K562 (cell line): ENCODE data around the gene UBA7. TPM values are rescaled to one million over a fixed set of nuclear protein-coding genes. Genes with fewer than 3 reads are reported as not detected.

Experiments
- ATAC-seq: fragments of 200-7000 bp; cut with Tn5 transposase; 3 replicates; pipeline ENCODE4 v1.9.1; 2020; ENCODE audit warnings: moderate library complexity
- Bru-seq: library from RNA; stranded (reverse); fragments of 400-500 nt; gene quantifications from one replicate; lab custom pipeline; 2021; lab: Mats Ljungman, UMichigan
- BruChase-seq, 2 experiments: library from RNA; stranded (reverse); fragments of 400-500 nt; gene quantifications; one replicate each; lab custom pipeline; 2021; lab: Mats Ljungman, UMichigan
- BruUV-seq: library from RNA; stranded (reverse); fragments of 400-500 nt; replicated peaks from 2 replicates; lab custom pipeline; 2021; lab: Mats Ljungman, UMichigan
- CTCF ChIA-PET: fragments of 300-600 bp; formaldehyde crosslinking; extraction: SDS; loops from one replicate; lab custom pipeline; 2021; ENCODE audit warnings: low intra/inter-chr PET ratio; lab: Yijun Ruan, JAX
- POLR2A ChIA-PET: fragments of 300-600, 350-650 bp; sonication (Branson Sonifier 250); formaldehyde crosslinking; extraction: SDS; loops from one replicate; lab custom pipeline; 2021; ENCODE audit warnings: antibody characterized with exemption, inconsistent platforms; lab: Yijun Ruan, JAX
- DNase-seq, 4 experiments: peaks; one replicate each; pipeline versions ENCODE4 v3.0.0 to v3.0.0-alpha.2; 2011 to 2018; ENCODE audit warnings: low spot score in 3 of 4, mixed read lengths in 3 of 4; ENCODE audit errors: extremely low read depth in 1 of 4
- FAIRE-seq: peaks from 2 replicates; lab custom pipeline; 2011; peaks lifted over from hg19 to GRCh38; lab: Jason Lieb, UNC
- H2AFZ ChIP-seq: 2 replicates; pipeline ENCODE4 v1.6.0; 2011; ENCODE audit warnings: low read depth, low read length, control low read depth, inconsistent platforms
- H3K27ac ChIP-seq: fragments of 200-600 bp; 3 replicates; pipeline ENCODE4 v1.8.0; 2011; ENCODE audit warnings: low read depth, mild to moderate bottlenecking, control low read depth, inconsistent platforms, low read length, moderate library complexity, mixed read lengths; ENCODE audit errors: extremely low read depth
- H3K27me3 ChIP-seq, 2 experiments: fragments of 300-600 bp in 1 of 2; 2 replicates in 1 of 2; 3 replicates in 1 of 2; pipeline versions ENCODE4 v1.6.0 to v1.8.0; 2011; ENCODE audit warnings: inconsistent platforms in 2 of 2, low read length in 2 of 2, mild to moderate bottlenecking in 1 of 2, mixed read lengths in 1 of 2, moderate library complexity in 1 of 2; ENCODE audit not compliant: control insufficient read depth in 2 of 2, insufficient read depth in 2 of 2
- H3K36me3 ChIP-seq: fragments of 300-600 bp; 3 replicates; pipeline ENCODE4 v1.8.0; 2011; ENCODE audit warnings: mild to moderate bottlenecking, low read length, inconsistent platforms; ENCODE audit not compliant: control insufficient read depth, insufficient read depth
- H3K4me1 ChIP-seq, 2 experiments: fragments of 200-600 bp in 1 of 2; replicated peaks in 1 of 2; 2 replicates in 1 of 2; 3 replicates in 1 of 2; pipeline versions ENCODE4 v1.5.1 to v1.8.0; 2011; ENCODE audit warnings: inconsistent platforms in 2 of 2, low read length in 2 of 2, mild to moderate bottlenecking in 1 of 2, mixed read lengths in 1 of 2, moderate library complexity in 1 of 2; ENCODE audit not compliant: control insufficient read depth in 2 of 2, insufficient read depth in 2 of 2
- H3K4me2 ChIP-seq: 2 replicates; pipeline ENCODE4 v1.6.1; 2011; ENCODE audit warnings: low read length, control low read depth, inconsistent platforms, mixed read lengths; ENCODE audit not compliant: insufficient read depth
- H3K4me3 ChIP-seq: fragments of 200-600 bp; sonication (generic), shearing (Covaris generic); 2 replicates; pipeline ENCODE4 v1.5.1; 2016; ENCODE audit warnings: control low read depth, inconsistent platforms
- H3K79me2 ChIP-seq: fragments of 200-600 bp; 3 replicates; pipeline ENCODE4 v1.8.0; 2011; ENCODE audit warnings: low read length, inconsistent platforms; ENCODE audit not compliant: control insufficient read depth, insufficient read depth
- H3K9ac ChIP-seq, 2 experiments: 2 replicates each; pipeline versions ENCODE4 v1.6.0 to v1.6.1; 2011; ENCODE audit warnings: low read depth in 2 of 2, low read length in 2 of 2, control low read depth in 1 of 2, inconsistent platforms in 1 of 2, mild to moderate bottlenecking in 1 of 2, mixed read lengths in 1 of 2; ENCODE audit not compliant: insufficient read depth in 1 of 2
- H3K9me1 ChIP-seq: one replicate; pipeline ENCODE4 v1.6.0; 2011; ENCODE audit warnings: inconsistent platforms, mild to moderate bottlenecking, low read length, moderate library complexity; ENCODE audit not compliant: control insufficient read depth, insufficient read depth
- H3K9me3 ChIP-seq: replicated peaks from 2 replicates; pipeline ENCODE4 v1.5.1; 2011; ENCODE audit warnings: low read depth, low read length, inconsistent platforms; ENCODE audit not compliant: control insufficient read depth, insufficient read depth
- H4K20me1 ChIP-seq: replicated peaks from 2 replicates; pipeline ENCODE4 v1.6.1; 2011; ENCODE audit warnings: low read length, inconsistent platforms, mixed read lengths; ENCODE audit not compliant: control insufficient read depth, insufficient read depth
- DMBX1 ChIP-seq: fragments of 250-450 bp; sonication (Bioruptor Pico); IDR thresholded peaks from 2 replicates; pipeline ENCODE4 v1.8.0; 2022; ENCODE audit warnings: inconsistent platforms, mild to moderate bottlenecking, moderate library complexity, borderline replicate concordance
- DNMT1 ChIP-seq: fragments of 450-650 bp; IDR thresholded peaks from 2 replicates; pipeline ENCODE4 v1.6.1; 2016; ENCODE audit warnings: antibody characterized with exemption, mild to moderate bottlenecking
- ELF4 ChIP-seq: fragments of 450-650 bp; formaldehyde crosslinking; IDR thresholded peaks from 2 replicates; pipeline ENCODE4 v1.4.0; 2022; ENCODE audit warnings: missing genetic modification characterization
- FOS ChIP-seq: IDR thresholded peaks from 3 replicates; pipeline ENCODE4 v1.6.1; 2011; ENCODE audit not compliant: insufficient read length; ENCODE audit errors: extremely low read depth
- KLF16 ChIP-seq: IDR thresholded peaks from 2 replicates; pipeline ENCODE4 v1.6.1; 2016; ENCODE audit warnings: antibody characterized with exemption
- NRF1 ChIP-seq, 2 experiments: fragments of 450-650 bp; IDR thresholded peaks in 1 of 2; conservative IDR thresholded peaks in 1 of 2; 2 replicates each; pipeline ENCODE4 v1.6.1; 2014; ENCODE audit warnings: mild to moderate bottlenecking in 2 of 2
- PML ChIP-seq: IDR thresholded peaks from 2 replicates; pipeline ENCODE4 v1.6.1; 2012; ENCODE audit warnings: low read length, inconsistent platforms
- SAP30 ChIP-seq: fragments of 200-600 bp; sonication (generic); IDR thresholded peaks from 2 replicates; pipeline ENCODE4 v1.6.1; 2012; ENCODE audit warnings: borderline replicate concordance, low read depth, mild to moderate bottlenecking, moderate library complexity, low read length, control low read depth, inconsistent platforms; ENCODE audit not compliant: insufficient read depth, poor library complexity, severe bottlenecking
- ZBTB8A ChIP-seq: fragments of 450-650 bp; IDR thresholded peaks from 2 replicates; pipeline ENCODE4 v1.6.1; 2018; ENCODE audit warnings: mild to moderate bottlenecking, moderate library complexity; ENCODE audit not compliant: partially characterized antibody
- ZNF140 ChIP-seq: fragments of 250-450 bp; sonication (Bioruptor Pico); IDR thresholded peaks from 2 replicates; pipeline ENCODE4 v1.8.0; 2021; ENCODE audit warnings: moderate library complexity, mild to moderate bottlenecking, inconsistent platforms
- ZNF696 ChIP-seq: fragments of 250-450 bp; sonication (Bioruptor Pico); conservative IDR thresholded peaks from 2 replicates; pipeline ENCODE4 v1.4.0; 2020; ENCODE audit warnings: mild to moderate bottlenecking, moderate library complexity
- ZNF740 ChIP-seq, 3 experiments: fragments of 200-800 bp in 1 of 3; sonication (Bioruptor generic) in 1 of 3; sonication (generic) in 1 of 3; formaldehyde crosslinking in 1 of 3; IDR thresholded peaks; 2 replicates each; pipeline versions ENCODE4 v1.6.1 to v1.8.0; 2016 to 2022; ENCODE audit warnings: mild to moderate bottlenecking in 2 of 3, missing compliant biosample characterization in 2 of 3, missing genetic modification characterization in 2 of 3, missing genetic modification reagents in 1 of 3
- WGBS: fragments of 100-300 bp; shearing (Covaris generic); methylation state at CpG from one replicate; pipeline ENCODE4 v1.1.6; 2016; ENCODE audit warnings: low coverage, mixed read lengths; ENCODE audit not compliant: insufficient coverage; ENCODE audit errors: missing lambda C conversion rate; 5-methylcytosine and 5-hydroxymethylcytosine counted together
- in situ Hi-C: fragments of 300-500 bp; cut with MboI; formaldehyde crosslinking; loops from 4 replicates; pipeline ENCODE4 v1.15.0; 2018; ENCODE audit warnings: inconsistent platforms, mixed read lengths
- intact Hi-C: fragments of 100-400 bp; cut with micrococcal nuclease; formaldehyde crosslinking; loops from 2 replicates; pipeline ENCODE4 v1.14.2; 2022
- long read RNA-seq, 3 experiments: library from polyadenylated mRNA in 2 of 3; library from RNA in 1 of 3; unstranded in 2 of 3; stranded (forward) in 1 of 3; transcript quantifications; one replicate each; pipeline ENCODE4 v2.0.0, GENCODE V29; 2019 to 2022
- polyA minus RNA-seq, 3 experiments: library from RNA; depleted of rRNA, polyadenylated mRNA; stranded (reverse); fragments of >200 nt; gene quantifications; 2 replicates each; pipeline ENCODE4 v1.2.3, GENCODE V29; 2011
- polyA plus RNA-seq, 8 experiments: library from polyadenylated mRNA; depleted of rRNA in 4 of 8; stranded (reverse) in 5 of 8; unstranded in 3 of 8; fragments of >200 nt; fragmentation: Nextera tagmentation in 2 of 8; fragmentation: Illumina TruSeq in 1 of 8; extraction: Ambion mirVana in 2 of 8; extraction: Trizol in 1 of 8; gene quantifications; 2 replicates each; pipeline versions ENCODE4 v1.2.1 to v1.2.3, GENCODE V29; 2011 to 2014; ENCODE audit warnings: inconsistent platforms in 1 of 8, missing spikeins in 1 of 8
- total RNA-seq, 7 experiments: library from RNA; depleted of rRNA in 6 of 7; stranded (reverse); fragments of >200 nt in 6 of 7; fragmentation: Illumina TruSeq in 2 of 7; extraction: Trizol in 2 of 7; gene quantifications; 2 replicates each; pipeline versions ENCODE4 v1.2.1 to v1.2.3, GENCODE V29; 2011 to 2021; ENCODE audit warnings: low replicate concordance in 1 of 7

The UBA7 gene
- total RNA-seq (2011; cell fraction: chromatin; rRNA removed; ENCODE audit: low replicate concordance): 11.3 and 29.1 TPM in 2 replicates
- total RNA-seq (2011; cell fraction: nucleolus; rRNA removed): 14.5 and 19.2 TPM in 2 replicates
- 10.7 and 13.9 TPM in 2 replicates for total RNA-seq (2011; cell fraction: nucleoplasm; rRNA removed)
- 2.0 and 2.6 TPM in 2 replicates for total RNA-seq (2014; rRNA removed)
- 0.57 and 0.80 TPM in 2 replicates for total RNA-seq (2014; rRNA removed; fragmentation: Illumina TruSeq; extraction: Trizol)
- total RNA-seq (2015; rRNA removed; fragmentation: Illumina TruSeq; extraction: Trizol): 2.5 and 3.0 TPM in 2 replicates
- 3.3 and 3.7 TPM in 2 replicates for total RNA-seq (2021)
- 2.2 and 3.8 TPM in 2 replicates for polyA plus RNA-seq (2011; rRNA removed)
- polyA plus RNA-seq (2011; cell fraction: cytosol; rRNA removed): 1.9 and 3.0 TPM in 2 replicates
- 48.0 and 51.2 TPM in 2 replicates for polyA plus RNA-seq (2011; cell fraction: nucleus; rRNA removed)
- 7.0 and 27.5 TPM in 2 replicates for polyA plus RNA-seq (2012)
- 1.7 and 1.8 TPM in 2 replicates for polyA plus RNA-seq (2014; fragmentation: Illumina TruSeq; extraction: Trizol)
- polyA plus RNA-seq (2014; fragmentation: Nextera tagmentation; extraction: Ambion mirVana): under 1 TPM; 0.17 to 0.80 TPM
- 2.0 and 3.3 TPM in 2 replicates for polyA plus RNA-seq (2014; rRNA removed)
- polyA minus RNA-seq (2011; rRNA and poly(A)+ RNA removed): 2.1 and 2.6 TPM in 2 replicates
- polyA minus RNA-seq (2011; cell fraction: cytosol; rRNA and poly(A)+ RNA removed): 1.8 TPM in 1 of 2 replicates, not detected in the other
- 10.2 and 12.9 TPM in 2 replicates for polyA minus RNA-seq (2011; cell fraction: nucleus; rRNA and poly(A)+ RNA removed)
- percentile 34 among the genes with signal in this experiment for Bru-seq, nascent RNA
- BruChase-seq, experiment 1, labeled RNA remaining after a 2-hour chase: percentile 29 among the genes with signal in this experiment
- BruChase-seq, experiment 2, labeled RNA remaining after a 6-hour chase: percentile 40 among the genes with signal in this experiment
- long read RNA-seq, experiment 1: 0 reads
- long read RNA-seq, experiment 2, partial matches to known transcripts: 0 of 1 reads
- long read RNA-seq, experiment 2, other reads (novel, unspliced or antisense): 1 of 1 reads
- long read RNA-seq, experiment 3: 0 reads

GRCh38 chr3:49813497-49814174, at the start of gene UBA7:
UBA7 (minus strand) TSS chr3:49813953; CDS start chr3:49813787, 166 bp downstream.
- FAIRE-seq (no peak), DNase-seq (peak in 2 of 4 experiments; percentile 17), ATAC-seq (peak; percentile 77)
- in situ Hi-C loops (no loop called here), intact Hi-C loops (no loop called here)
- ChIA-PET CTCF (no interaction called here), POLR2A (interaction anchor here (0.6 to 2.1 kb wide), 4 partner anchors 9 to 1413 kb away, joined by 3 to 10 read pairs (median 3); partner anchors contain the start of gene INKA1)
- no TSS peak for BruUV-seq
- H3K9me3 ChIP-seq: no peaks in the 10 kb centered on the region
- peak within 1 kb of the TSS; percentile 88 for H2AFZ ChIP-seq
- H3K4me2 ChIP-seq: peak within 1 kb of the TSS; percentile 43
- no peaks in the 10 kb centered on the region for H3K36me3 ChIP-seq
- H3K9me1 ChIP-seq: no peaks in the 10 kb centered on the region
- whole genome bisulfite sequencing: 23% methylated on average over 9 of the region's 9 CpGs
- H4K20me1 ChIP-seq: no peaks in the 10 kb centered on the region
- peak within 1 kb of the TSS; percentile 16 to 55; a peak in 3 of 4 replicates for H3K9ac ChIP-seq
- no peaks in the 10 kb centered on the region for H3K27me3 ChIP-seq
- peaks cover 0 to 15% of the 10 kb centered on the region in 2 experiments; a peak in 3 of 5 replicates for H3K4me1 ChIP-seq
- H3K79me2 ChIP-seq: no peaks in the 10 kb centered on the region
- H3K4me3 ChIP-seq: no peak within 1 kb of the TSS
- H3K27ac ChIP-seq: no peak within 1 kb of the TSS
- no peak for TF ChIP-seq PML
- TF ChIP-seq DMBX1 (CRISPR knock-in tag): no peak
- TF ChIP-seq ZNF696 (CRISPR knock-in tag): no peak
- TF ChIP-seq ZNF140 (CRISPR knock-in tag): no peak
- TF ChIP-seq SAP30: no peak
- no peak for TF ChIP-seq FOS
- no peak for TF ChIP-seq DNMT1
- 0 out of 4 replicates have a peak, but pooled peaks of 1 of the 2 experiments have one; percentile 19 for TF ChIP-seq NRF1 (conservative IDR thresholded peaks at IDR 0.05 in 1 of 2, IDR thresholded peaks at IDR 0.05 in 1 of 2)
- TF ChIP-seq KLF16: no peak
- no peak for TF ChIP-seq ZNF740 (CRISPR knock-in tag; IDR thresholded peaks at IDR 0.05)
- no peak for TF ChIP-seq ZNF740 (tag; IDR thresholded peaks at IDR 0.05)
- no peak for TF ChIP-seq ELF4
- TF ChIP-seq ZBTB8A: no peak
